ENCODE results near the gene SHANK2.

Gene SHANK2

DNA sequence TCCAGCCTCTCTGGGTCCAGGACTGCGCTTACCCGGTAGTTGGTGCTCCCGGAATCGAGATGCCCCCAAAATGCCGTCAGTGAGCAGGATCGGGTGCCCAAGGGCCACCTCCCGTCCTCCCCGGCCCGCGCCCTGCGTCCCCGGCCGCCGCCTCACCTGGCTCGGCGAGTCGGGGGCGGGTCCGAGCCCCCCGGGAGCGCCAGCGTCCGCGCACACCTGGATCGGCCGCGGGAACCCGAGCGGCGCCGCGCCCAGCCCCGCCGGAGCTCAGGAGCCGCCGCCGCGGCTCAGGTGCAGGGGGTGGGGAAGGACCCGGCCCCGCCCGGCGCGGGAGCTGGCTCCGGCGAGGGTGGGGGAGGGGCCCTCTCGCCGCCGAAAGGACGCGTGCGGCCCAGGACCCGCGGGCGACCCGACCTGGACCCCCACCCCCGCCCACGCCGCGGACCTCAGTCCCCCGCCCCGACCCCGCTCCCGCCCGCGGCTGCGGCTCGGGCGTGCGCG is at the start of gene SHANK2:
Gene SHANK2 (minus strand): TSS at position 309 of the 501 bp plus-strand sequence. CDS start 105,251 bp downstream, outside the sequence.
- no peak for DNase-seq (ENCODE audit: low read depth in 1 of 2, low spot score in 1 of 2)

- DNase-seq (ENCODE audit: low read depth in 1 of 2, low spot score in 1 of 2) = no peak
These were observed 49.6 kb upstream of the SHANK2 start for GRCh38 chr11:71301858-71302533.

- no peak for DNase-seq (ENCODE audit: low read depth in 1 of 2, low spot score in 1 of 2)
These were observed 48.9 kb upstream of the SHANK2 start for GRCh38 chr11:71301046-71301857.

DNA sequence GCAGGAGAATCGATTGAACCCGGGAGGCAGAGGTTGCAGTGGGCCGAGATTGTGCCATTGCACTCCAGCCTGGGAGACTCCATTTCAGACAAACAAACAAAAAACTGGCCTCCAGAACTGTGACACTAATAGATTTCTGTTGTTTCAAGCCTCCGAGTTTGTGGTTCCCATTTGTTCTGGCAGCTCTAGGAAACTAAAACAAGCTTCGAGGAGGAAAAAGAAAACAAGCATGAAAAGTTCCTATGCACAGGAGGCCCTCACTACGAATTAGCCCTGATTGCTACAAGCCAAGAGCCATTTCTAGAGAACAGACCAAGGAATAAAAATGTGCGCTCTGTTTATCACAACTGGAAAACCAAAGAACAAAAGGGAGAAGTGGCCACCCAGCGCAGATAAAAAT is 47.8 kb upstream of the SHANK2 start:
- DNase-seq (ENCODE audit: low read depth in 1 of 2, low spot score in 1 of 2) = no peak

DNA sequence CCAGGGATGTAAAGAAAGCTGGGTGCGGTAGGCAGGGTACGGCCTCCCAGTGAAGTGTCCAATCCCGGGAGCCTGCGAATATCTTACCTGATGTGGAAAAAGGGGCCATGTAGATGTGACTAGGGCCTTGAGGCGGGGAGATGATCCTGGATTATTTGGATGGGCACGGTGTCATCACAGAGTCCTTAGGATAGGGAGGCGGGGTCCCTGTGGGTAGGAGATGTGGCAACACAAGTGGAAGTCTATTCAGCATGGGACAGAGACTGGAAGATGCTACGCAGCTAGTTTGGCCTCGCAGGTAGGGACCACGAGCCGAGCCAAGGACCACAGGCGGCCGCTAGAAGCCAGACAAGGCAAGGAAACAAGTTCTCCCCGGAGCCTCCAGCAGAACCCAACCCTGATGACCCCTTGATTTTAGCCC is 46.4 kb upstream of the SHANK2 start:
- DNase-seq (ENCODE audit: low read depth in 1 of 2, low spot score in 1 of 2) = no peak

- no peak for DNase-seq (ENCODE audit: low read depth in 1 of 2, low spot score in 1 of 2)
These were observed 45.7 kb upstream of the SHANK2 start for GRCh38 chr11:71298016-71298550.

DNA sequence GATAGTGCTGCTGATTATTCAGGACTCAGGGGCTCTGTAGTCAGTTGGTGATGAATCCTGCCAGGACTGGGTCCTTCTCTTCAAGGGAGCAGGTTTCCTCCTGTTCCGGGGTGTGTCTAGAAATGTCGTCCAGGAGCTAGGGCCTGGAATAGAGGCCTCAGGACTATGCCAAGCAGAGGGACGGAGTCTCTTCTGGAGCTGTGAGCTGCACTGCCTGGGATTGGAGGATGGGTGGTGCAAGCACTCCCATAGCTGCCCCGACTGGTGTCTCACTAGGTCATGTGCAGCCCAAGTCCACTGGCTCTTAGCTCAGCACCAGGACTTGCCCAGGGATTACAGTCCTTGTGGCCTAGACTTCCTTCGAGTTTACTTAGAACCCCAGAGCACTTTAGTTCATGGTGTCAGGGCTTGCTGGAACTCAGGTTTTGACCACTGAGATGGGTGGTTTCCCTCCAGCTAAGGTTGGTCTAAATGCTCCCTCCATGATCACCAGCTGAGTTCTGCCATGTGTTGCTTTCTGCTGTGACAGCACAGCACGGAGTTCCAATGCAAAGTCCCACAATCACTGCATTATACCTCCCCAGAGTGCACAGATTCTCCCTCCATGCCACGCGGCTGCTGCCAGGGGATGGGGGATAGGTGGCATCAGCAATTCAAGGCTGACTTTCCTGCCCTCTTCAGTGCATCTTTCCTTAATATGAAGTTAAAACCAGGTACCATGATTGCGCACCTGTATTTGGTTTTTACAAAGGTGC is 42.6 kb upstream of the SHANK2 start:
- no peak for DNase-seq (ENCODE audit: low read depth in 1 of 2, low spot score in 1 of 2)

GRCh38 chr11:71293961-71294782 is 41.8 kb upstream of the SHANK2 start:
- DNase-seq (ENCODE audit: low read depth in 1 of 2, low spot score in 1 of 2) = no peak

DNA sequence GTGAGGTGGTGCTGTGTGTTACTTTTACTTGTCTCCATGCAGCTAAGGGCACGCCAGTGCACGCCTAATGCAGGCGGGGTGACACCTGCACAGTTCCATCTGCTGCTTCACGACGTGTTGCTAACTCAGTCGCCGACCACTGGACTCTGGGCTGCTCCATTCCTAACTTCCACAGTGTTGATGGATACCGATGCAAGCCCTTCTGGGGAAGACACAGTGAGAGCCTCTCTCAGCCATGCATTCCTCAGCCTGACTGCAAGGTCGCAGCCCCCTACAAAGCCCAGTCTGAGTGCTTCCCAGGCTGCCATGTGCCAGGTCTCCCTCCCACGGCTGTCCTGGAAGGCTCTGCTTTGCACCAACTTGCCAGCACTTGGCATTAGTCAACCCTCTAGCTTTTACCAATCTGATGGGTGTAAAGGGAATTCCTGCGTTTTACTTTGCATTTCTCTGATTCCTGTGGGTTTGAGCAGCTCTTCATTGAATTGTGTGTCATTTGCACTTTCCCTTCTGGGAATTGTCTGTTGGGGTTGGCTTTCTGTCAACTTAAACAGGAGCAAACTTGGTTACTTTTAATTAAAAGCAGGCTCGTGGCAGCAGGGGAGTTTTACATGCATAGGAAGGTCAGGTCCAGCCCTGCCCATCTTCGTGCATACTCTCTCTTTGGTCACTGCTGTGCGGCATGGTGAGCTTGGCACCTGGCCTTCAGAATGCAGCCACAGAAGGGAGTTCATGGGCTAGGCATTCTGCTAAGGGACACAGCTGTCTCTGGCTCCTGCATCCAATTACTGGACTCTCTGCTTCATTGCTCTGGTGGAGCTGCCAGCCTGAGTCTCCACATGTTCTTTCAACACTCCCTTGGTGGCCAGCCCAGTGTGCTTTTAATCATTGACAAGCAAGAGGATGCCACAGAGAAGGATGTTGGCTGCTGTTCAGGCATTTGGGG is 34.6 kb upstream of the SHANK2 start:
- no peak for DNase-seq (ENCODE audit: low read depth in 1 of 2, low spot score in 1 of 2)

DNA sequence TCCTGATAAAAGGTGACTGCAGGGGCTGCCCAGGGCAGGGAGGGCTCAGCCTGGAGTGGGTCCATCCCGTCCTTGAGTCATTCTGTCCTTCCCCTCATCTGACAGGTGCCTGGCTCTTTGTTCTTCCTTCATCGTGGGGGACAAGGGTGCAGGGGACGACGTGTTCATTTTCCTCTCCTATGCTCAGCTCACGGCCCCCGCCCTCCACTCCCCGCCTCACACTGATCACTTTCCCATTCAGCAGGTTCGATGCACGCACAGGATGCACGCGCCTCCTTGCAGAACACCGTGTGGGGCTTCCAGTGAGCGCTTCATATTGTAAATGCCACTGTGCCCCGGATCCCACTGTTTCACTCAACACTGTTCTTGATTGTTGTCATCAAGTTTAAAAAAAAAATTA is 32.7 kb upstream of the SHANK2 start:
- DNase-seq (ENCODE audit: low read depth in 1 of 2, low spot score in 1 of 2) = no peak

DNA sequence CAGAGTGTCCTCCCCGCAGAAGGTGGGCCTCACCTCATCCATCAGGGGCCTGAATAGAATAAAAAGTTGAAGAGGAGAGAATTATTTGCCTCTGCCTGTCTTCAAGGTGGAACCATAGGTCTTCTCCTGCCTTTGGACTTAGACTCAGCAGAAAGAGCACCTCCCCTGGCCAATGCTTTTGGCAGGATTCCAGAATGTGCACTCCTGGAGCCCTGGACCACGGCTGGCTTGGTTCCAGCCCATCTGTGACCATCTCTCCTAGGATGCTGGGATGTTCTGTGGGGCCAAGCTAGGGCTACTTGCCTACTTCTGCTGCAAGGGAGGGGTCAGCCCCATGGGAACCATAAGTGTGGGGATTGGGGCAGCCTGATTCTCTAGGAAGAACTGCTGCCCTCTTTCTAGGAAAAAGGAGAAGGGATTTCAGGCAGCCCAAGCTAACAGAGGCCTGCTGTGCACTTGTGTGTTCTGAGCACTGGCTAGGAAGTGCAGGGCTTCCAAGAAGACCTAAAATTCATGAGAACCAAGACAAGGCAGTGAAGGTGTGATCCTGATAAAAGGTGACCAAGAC is 32.2 kb upstream of the SHANK2 start:
- no peak for DNase-seq (ENCODE audit: low read depth in 1 of 2, low spot score in 1 of 2)

DNA sequence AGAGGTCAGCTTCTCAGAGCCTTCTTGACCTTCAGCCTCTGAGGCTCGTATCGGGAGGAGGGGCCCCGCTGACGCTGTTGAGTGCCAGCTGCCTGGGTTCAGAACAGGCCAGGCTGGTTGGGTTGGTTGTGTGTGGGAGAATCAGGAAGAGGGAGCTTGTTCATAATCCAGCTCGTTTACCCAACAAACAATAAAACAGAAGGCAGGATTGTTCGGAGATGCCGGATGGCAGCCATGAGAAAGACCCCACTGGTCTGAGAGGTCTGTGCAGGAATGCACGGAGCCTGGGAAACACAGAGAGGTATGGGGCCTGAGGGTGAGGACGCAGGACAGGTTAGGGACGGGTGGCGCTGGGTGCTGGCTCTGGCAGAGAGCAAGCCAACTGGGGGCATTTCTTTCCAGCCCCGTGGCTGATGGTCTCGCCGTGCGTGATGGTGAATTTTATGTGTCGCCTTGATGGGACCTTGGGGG is 31.6 kb upstream of the SHANK2 start:
- no peak for DNase-seq (ENCODE audit: low read depth in 1 of 2, low spot score in 1 of 2)

DNA sequence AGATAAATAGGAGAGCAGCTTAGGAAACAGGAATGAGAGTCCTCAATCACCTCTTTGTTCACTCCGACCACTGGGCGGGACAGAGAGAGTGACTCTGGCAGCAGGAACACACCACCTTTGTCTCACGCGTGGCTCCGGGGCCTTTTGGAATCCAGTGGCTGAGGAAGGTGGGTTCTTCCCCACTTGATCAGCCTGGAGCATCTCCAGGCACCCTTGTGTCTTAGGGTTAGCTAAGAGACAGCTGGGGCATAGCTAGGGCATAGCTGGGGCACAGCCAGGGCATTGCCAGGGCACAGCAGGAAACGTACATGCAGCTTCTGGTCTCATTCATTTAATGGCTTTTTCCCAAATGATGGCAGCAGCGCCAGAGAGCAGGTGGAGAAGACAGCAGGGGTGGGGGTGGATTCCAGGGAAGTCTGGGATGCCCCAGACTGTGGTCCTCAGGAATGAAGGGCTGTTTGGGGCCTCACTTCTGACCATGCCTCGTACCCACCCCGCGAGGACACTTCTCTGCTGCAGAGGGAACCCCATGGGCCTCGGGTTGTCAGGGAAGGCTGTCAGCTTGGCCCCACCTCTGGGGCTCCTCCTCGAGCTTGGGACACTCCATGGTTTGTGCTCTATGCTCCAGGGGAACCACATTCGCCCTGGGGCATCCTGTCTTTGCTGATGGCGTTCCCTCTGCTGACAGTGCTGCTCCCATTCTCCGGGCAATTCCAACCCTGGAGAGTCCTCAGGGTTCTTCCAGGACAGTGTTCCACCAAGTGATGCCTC is 30.4 kb upstream of the SHANK2 start:
- DNase-seq (ENCODE audit: low read depth in 1 of 2, low spot score in 1 of 2) = no peak

DNA sequence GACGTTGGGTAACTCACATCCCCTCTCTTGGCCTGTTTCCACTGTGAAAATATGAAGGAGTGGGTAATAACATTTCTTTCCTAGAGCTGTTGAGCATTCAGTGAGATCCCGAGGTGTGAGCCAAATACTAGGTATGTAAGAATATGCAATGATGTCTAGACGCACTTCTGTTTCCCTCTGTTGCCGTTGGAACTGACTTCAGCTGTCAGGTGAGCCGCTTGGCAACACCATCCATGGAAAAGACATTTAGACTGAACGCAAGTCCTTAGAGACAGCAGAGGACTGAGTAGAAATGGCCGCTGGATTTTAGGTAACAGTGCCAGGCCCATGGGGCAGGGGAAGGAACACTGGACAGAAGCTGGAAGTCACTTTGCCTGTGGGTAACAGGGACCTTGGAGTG is 29.5 kb upstream of the SHANK2 start:
- DNase-seq (ENCODE audit: low read depth in 1 of 2, low spot score in 1 of 2) = no peak

DNA sequence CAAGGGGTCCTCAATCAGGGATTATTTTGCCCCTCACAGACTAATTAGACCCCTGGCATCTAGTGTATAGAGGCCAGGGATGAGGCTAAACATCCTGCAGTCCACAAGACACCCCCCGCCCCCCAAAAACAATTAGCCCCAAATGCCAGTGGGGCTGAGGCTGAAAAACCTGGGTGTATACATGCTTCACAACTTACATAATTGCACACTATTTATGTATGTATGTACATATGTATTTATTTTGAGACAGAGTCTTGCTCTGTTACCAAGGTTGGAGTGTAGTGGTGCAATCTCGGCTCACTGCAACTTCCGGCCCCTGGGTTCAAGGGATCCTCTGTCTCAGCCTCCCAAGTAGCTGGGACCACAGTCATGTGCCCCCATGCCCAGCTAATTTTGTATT is 28.8 kb upstream of the SHANK2 start:
- DNase-seq (ENCODE audit: low read depth in 1 of 2, low spot score in 1 of 2) = no peak

DNA sequence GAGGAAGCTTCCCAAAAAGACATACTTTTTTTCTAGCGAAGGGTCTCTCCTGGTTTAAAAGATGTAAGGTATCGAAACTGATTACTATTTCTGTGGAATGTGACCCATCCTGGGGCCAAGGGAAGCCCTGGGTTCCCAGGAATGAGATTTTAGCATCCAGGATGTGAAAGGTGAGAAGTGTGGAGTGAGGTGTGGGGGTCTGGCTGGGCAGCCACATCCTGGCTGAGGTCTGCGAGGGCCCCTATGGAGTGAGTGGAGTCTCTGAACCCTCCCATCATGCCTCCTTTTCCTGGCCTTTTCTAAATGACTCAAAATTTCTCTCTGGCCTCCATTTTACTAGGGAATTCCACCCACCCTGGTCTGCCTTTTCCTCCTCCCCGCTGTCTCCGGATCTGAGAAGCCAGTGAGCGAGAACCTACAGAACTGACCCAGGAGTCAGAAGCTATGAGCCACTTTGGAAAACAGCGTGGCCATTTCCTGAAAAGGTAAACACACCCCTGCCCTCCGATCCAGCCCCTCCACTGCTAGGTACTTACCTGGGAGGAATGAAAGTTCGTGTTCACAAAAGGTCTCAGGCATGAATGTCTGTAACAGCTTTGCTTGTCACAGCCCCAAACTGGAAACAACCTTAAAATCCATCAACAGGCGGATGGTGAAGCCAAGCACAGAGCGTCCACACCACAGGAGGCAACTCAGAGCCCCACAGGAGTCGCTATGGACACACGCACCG is 27.7 kb upstream of the SHANK2 start:
- DNase-seq (ENCODE audit: low read depth in 1 of 2, low spot score in 1 of 2) = no peak

DNA sequence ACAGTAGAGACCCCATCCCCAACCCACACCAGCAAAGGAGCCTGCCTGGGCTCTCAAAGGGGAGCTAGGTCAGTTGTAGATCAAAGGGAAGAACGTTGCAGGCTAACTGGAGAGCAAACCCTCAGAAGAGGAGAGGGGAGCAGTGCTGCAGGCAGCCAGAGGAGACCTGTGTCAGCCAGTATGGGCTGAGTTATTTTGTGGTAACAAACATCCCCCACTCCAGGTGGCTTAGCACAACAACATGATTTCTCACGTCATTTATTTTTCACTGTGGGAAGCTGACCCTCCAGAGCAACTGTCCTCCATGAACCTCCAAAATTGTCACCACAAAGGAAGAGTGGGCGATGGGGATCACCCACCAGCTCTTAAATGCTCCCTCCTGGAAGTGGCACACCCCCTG is 19.8 kb upstream of the SHANK2 start:
- DNase-seq (ENCODE audit: low read depth in 1 of 2, low spot score in 1 of 2) = no peak
